Epithelial cell of esophagus (primary cell): Measurements from ENCODE around the gene LSAMP.

Experiments used
- DNase-seq: peaks from one replicate; pipeline ENCODE4 v3.0.0; 2010; ENCODE audit warnings: low read depth
- H3K4me3 ChIP-seq: 2 replicates; pipeline ENCODE4 v1.5.1; 2011; ENCODE audit warnings: mild to moderate bottlenecking, low read length, control low read depth
- CTCF ChIP-seq: IDR thresholded peaks from 2 replicates; pipeline ENCODE4 v1.5.1; 2011; ENCODE audit warnings: low read depth, mild to moderate bottlenecking, low read length, control low read depth, inconsistent platforms; ENCODE audit not compliant: insufficient read depth; ENCODE audit errors: missing control alignments

Gene LSAMP

DNA sequence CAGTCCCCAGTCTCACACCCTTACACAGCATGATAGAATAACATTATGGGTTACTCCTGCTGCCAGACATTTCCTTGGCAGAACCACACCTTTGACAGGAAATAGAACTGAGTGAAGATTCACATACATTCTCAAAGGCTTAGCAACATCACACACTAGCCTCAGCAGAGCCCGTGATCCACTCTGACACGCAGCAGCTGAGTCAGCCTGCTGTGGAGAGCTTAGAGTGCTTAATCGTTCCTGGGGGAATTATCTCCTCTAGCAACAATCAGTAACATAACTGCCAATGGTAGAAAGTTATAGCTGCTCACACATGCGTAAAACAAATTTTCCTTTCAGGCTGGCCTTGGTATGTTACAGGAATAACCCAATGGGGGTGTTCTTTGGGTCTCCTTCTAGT lies 439.9 kb downstream of the LSAMP start:
- DNase-seq: peak; percentile 97
- TF ChIP-seq CTCF: no peak

DNA sequence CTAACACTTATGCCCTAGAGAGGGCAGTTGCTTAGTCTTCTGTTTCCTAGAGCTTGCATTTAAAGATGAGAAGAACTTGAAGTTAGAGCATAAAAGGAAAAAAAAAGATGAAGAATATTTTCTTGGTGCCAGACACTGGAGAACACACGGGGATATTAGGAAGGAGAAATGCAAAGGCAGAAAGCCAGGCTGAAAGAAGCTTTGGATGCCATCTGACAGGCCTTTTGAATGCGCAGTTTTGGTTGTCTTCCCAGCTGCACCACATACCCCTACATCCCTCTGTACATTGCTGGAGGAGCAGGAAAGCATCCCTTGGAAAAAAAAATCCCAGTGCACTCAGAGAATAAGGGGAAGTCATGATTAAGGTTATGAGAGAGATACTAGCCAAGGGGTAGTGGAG lies 443.1 kb downstream of the LSAMP start:
- no peak for TF ChIP-seq CTCF
- DNase-seq: no peak
- H3K4me3 ChIP-seq: no peak overlapping the region

More for the DNA sequence above, 439.9 kb downstream of the LSAMP start:
- no peak overlapping the region for H3K4me3 ChIP-seq

GRCh38 chr3:116001151-116001621 lies 444.1 kb downstream of the LSAMP start:
- DNase-seq: no peak
- TF ChIP-seq CTCF: no peak
- H3K4me3 ChIP-seq: no peak overlapping the region

DNA sequence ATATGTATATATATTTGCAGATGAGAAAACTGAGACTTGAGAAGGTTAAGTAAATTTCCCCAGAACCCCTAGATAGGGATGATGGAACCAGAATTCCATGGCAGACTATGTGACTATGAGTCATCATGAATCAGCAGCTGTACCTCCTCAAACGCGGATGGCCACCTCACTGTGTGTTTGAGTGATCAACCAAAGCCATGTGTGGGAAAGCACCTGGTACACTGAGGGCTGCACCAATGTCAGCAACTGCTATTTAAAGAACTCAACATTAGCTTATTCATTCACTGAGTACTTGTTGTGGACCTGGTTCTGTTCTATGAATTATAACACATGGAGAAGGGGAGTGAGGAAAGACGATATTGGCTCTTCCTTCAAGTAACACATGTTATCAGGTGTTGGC lies 445.0 kb downstream of the LSAMP start:
- peak; percentile 97 for DNase-seq
- H3K4me3 ChIP-seq: no peak overlapping the region

GRCh38 chr3:115999613-116000012 lies 445.7 kb downstream of the LSAMP start:
- DNase-seq: no peak
- no peak overlapping the region for H3K4me3 ChIP-seq
- no peak for TF ChIP-seq CTCF

More for the DNA sequence above, 445.0 kb downstream of the LSAMP start:
- no peak for TF ChIP-seq CTCF

GRCh38 chr3:115999001-115999585 lies 446.2 kb downstream of the LSAMP start:
- DNase-seq: no peak
- TF ChIP-seq CTCF: no peak
- no peak overlapping the region for H3K4me3 ChIP-seq

DNA sequence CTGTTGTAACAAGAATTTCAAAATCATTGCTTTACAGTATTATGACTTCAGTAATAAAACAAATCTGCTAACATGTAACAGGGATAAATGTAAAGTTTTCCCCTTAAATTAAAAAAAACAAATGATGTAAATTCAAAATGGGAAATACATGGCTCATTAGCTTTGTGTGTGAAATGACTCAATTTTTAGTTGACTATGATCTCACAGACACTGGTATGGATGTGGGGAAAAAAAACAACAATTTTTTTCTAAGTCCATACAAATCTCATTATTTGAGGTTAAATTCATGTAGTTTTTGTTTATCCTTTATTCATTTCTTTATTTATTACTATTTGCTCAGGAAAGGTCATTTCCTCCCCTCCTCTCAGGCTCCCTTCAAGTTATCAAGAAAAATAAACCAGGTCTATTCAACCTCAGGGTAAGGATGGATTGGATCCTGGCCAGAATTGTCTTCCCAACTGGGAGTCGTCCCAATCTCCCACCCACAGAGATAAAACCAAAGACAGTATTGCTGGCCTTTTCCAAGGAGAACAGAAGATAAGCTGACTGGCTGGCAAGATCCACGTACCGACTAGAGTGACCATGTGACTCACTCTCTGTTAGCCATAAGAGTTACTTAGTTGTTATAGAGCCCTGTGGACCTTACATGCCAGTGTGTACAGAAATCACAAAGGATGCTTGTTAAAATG lies 448.7 kb downstream of the LSAMP start:
- no peak for DNase-seq
- no peak overlapping the region for H3K4me3 ChIP-seq
- no peak for TF ChIP-seq CTCF
